ENCODE data around the gene DSCAM. TPM values are rescaled to one million over a fixed set of nuclear protein-coding genes. Genes with fewer than 3 reads are reported as not detected.

DSCAM gene
- total RNA-seq, 4 donors from 2014 or later: under 0.01 to 0.44 TPM; not detected in 2

DNA sequence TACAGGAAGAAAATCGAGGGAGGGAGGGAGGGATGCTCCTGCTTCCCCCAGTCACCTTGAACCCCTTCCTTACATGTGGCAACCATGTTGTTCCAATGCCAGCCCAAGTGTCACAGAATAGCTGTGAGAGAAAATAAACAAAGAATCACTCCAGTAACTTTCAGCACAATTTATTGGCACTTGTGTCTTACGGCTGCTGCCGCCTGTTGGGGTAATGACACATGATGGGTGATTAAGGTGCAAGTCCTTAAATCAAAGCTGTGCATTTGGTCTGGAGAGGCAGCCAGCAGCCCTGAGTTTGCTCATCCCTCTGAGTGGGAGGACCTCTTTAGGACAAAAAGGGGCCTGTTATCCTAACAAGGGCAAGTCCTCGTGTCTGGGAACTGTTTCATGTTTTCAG is 602.0 kb downstream of the DSCAM start:
- DNase-seq (ENCODE audit: low spot score in 2 of 2): no peak
- Histone ChIP-seq H3K36me3 (no peaks in the 10 kb centered on the region), H3K4me1 (no peaks in the 10 kb centered on the region), H3K27ac (no peak overlapping the region), H3K9me3 (peaks cover 0 to 17% (median 0%) of the 10 kb centered on the region in 4 donors), H3K4me3 (no peak overlapping the region), H3K27me3 (no peaks in the 10 kb centered on the region)
- TF ChIP-seq EP300 (IDR thresholded peaks at IDR 0.05): no peak
- no peak for TF ChIP-seq POLR2A (IDR thresholded peaks at IDR 0.05)
- TF ChIP-seq, protein P1, sequence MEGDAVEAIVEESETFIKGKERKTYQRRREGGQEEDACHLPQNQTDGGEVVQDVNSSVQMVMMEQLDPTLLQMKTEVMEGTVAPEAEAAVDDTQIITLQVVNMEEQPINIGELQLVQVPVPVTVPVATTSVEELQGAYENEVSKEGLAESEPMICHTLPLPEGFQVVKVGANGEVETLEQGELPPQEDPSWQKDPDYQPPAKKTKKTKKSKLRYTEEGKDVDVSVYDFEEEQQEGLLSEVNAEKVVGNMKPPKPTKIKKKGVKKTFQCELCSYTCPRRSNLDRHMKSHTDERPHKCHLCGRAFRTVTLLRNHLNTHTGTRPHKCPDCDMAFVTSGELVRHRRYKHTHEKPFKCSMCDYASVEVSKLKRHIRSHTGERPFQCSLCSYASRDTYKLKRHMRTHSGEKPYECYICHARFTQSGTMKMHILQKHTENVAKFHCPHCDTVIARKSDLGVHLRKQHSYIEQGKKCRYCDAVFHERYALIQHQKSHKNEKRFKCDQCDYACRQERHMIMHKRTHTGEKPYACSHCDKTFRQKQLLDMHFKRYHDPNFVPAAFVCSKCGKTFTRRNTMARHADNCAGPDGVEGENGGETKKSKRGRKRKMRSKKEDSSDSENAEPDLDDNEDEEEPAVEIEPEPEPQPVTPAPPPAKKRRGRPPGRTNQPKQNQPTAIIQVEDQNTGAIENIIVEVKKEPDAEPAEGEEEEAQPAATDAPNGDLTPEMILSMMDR (IDR thresholded peaks at IDR 0.05): no peak
- 42 to 44% methylated on average over 4 of the region's 4 CpGs for WGBS, 2 donors

DNA sequence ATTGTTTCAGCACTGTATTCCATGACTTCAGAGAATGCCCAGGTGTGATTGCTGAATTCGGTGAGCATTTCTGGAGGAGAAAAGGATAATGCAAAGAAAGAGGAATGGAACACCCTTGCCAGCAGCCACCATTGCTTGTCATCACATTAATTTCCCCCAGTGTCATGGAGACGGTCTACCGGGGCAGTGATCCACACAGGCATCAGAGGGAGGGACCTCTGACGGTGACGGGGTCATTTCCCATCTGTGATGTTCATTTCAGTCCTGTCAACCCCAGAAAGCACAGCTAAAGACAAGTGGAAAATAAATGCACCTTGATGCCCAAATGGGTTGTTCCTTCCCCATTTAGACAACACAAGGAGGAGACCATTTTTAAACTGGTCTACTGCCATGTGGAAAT is 603.3 kb downstream of the DSCAM start:
- H3K4me1 ChIP-seq: no peaks in the 10 kb centered on the region
- H3K27me3 ChIP-seq: no peaks in the 10 kb centered on the region
- H3K36me3 ChIP-seq: no peaks in the 10 kb centered on the region
- 89 to 91% methylated on average over 5 of the region's 5 CpGs for WGBS, 2 donors
- H3K4me3 ChIP-seq: no peak overlapping the region
- DNase-seq (ENCODE audit: low spot score in 2 of 2): no peak
- H3K9me3 ChIP-seq: peaks cover 0 to 17% (median 0%) of the 10 kb centered on the region in 4 donors
- no peak for TF ChIP-seq POLR2A (IDR thresholded peaks at IDR 0.05)
- TF ChIP-seq, protein P1 (IDR thresholded peaks at IDR 0.05): no peak
- TF ChIP-seq EP300 (IDR thresholded peaks at IDR 0.05): no peak
- no peak overlapping the region for H3K27ac ChIP-seq

DNA sequence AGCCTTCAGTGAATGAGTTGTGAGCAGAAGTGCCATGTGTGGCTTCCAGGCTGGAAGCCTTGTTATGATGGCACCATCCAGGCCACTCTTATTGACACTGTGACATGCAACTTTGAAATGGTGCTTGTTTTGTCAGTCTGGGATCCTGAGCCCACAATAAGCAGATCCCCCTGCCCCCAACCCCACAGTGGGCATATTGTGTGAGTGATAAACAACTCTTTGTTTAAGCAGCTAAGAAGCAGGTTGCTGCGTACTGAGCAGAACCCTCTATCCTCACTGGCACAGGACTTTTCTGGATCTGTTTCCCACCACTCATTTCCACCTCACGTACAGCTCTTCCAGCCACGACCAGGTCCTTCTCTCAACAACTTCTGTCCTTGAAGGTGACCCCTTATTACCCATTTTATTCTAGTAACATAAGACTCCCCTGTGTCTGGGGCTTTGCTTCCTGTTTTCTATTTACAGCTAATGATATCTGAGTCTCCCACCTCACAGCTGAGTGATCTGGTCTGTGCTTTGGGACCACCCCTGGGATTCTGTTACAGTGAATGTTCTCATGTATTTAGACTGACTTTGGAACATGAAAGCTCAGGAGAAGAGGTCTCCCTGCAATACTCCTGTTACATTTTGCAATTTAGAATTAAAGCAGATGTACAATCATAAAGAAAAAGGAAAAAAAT is 604.2 kb downstream of the DSCAM start:
- DNase-seq (ENCODE audit: low spot score in 2 of 2): no peak
- H3K4me3 ChIP-seq: no peak overlapping the region
- no peaks in the 10 kb centered on the region for H3K27me3 ChIP-seq
- H3K4me1 ChIP-seq: no peaks in the 10 kb centered on the region
- 32 to 37% methylated on average over 3 of the region's 3 CpGs for WGBS, 2 donors
- H3K27ac ChIP-seq: no peak overlapping the region
- H3K9me3 ChIP-seq: peaks cover 0 to 11% (median 0%) of the 10 kb centered on the region in 4 donors
- TF ChIP-seq, protein P1 (IDR thresholded peaks at IDR 0.05): no peak
- TF ChIP-seq EP300 (IDR thresholded peaks at IDR 0.05): no peak
- no peak for TF ChIP-seq POLR2A (IDR thresholded peaks at IDR 0.05)
- no peaks in the 10 kb centered on the region for H3K36me3 ChIP-seq

DNA sequence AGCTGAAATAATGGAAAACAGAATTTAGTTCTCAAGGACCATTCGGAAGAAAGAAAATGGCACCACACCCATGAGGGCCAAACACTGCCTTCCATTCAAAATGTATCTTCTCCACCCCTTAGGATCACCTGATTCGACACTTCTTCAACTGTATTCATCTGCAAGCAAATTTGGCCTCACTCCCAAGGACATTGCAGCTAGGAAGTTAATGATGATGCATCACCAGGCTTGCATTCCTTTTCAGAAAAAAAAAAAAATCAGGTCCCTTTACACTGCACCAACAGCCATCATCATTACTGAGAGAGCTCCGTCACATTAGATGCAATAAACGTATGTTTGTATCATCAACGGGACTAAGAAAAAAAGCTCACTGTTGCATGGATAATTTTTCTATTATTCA is 611.4 kb downstream of the DSCAM start:
- Histone ChIP-seq H3K36me3 (no peaks in the 10 kb centered on the region), H3K27me3 (no peaks in the 10 kb centered on the region), H3K27ac (no peak overlapping the region), H3K4me3 (no peak overlapping the region), H3K4me1 (no peaks in the 10 kb centered on the region), H3K9me3 (no peaks in the 10 kb centered on the region)
- TF ChIP-seq, protein P1 (IDR thresholded peaks at IDR 0.05): no peak
- DNase-seq (ENCODE audit: low spot score in 2 of 2): no peak
- WGBS, 2 donors: 69 to 76% methylated on average over 5 of the region's 5 CpGs

DNA sequence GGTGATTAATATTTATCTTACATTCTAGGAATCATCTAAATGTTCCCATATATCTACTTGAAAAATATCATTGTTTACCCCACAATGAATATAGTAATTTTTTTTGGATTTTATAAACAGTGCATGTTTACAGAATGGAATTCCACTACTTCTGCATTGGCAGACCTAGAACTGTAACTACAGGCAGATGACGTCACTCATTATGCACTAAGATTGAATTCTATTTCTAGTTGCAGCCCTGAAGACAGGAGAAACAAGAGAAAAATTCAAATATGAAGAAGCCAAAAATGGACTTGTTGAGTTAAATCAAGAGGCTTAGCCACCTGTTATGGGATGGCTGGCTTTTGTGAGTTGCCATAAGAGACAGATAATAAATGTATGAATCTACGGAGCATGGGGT is 615.0 kb downstream of the DSCAM start:
- no peaks in the 10 kb centered on the region for H3K27me3 ChIP-seq
- H3K4me3 ChIP-seq: no peak overlapping the region
- no peak for DNase-seq (ENCODE audit: low spot score in 2 of 2)
- TF ChIP-seq POLR2A (IDR thresholded peaks at IDR 0.05) (no peak), EP300 (IDR thresholded peaks at IDR 0.05) (no peak)
- TF ChIP-seq, protein P1 (IDR thresholded peaks at IDR 0.05): no peak
- H3K36me3 ChIP-seq: no peaks in the 10 kb centered on the region
- no peaks in the 10 kb centered on the region for H3K4me1 ChIP-seq
- H3K27ac ChIP-seq: no peak overlapping the region
- 80 to 87% methylated on average over 2 of the region's 2 CpGs for WGBS, 2 donors
- no peaks in the 10 kb centered on the region for H3K9me3 ChIP-seq
